Measurements from ENCODE around the gene USP34.
"Not testable (repeated sequence)": the region's sequence is repeated elsewhere in the genome, so short reads cannot be mapped to it uniquely, and the experiment has no call there.

Gene USP34

DNA sequence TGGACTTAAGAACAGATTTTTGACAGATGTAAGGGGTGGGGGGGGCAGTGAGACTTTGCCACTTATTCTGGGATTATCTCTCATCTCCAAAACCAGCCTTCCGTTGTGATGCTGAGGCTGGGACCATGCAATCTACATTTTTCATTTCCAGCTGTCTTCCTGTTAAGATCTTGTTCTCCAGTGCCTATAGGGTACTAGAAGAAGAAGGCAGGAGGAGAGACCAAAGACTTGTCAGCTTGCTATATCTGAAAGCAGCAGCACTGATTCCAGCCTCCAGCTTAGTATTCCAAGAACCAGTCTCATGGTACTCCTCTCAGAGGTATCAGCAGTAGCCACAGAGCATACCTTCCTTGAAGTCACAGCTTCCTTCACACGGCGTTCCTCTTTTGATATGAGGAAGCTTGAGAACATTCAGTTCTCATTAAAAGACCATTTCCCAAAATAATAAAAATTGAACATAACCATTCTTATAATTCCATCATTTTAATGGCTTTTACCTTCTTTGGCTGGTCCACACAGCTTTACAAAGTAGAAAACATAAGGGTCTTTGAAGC, 49.8 kb downstream of the USP34 start:
- DNase-seq: no peak

DNA sequence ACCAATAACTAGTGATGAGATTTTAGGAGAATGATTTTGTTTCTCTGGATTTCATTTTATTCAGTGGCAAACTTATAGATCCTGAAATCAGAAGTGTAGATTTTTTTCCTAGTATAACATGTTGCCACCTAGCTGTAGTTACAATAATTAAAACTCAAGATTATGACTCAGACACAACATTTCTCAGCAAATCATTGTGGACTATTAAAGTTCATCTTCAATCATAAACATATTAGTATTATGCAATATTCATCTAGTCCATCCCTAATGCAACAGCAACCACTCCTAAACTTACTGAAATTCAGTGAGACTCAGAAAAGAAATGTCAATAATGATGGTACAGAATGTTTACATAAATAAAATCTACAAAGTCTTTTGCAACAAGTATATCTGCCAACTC, 51.3 kb downstream of the USP34 start:
- DNase-seq: no peak

GRCh38 chr2:61419129-61419528, 51.8 kb downstream of the USP34 start:
- DNase-seq: no peak

DNA sequence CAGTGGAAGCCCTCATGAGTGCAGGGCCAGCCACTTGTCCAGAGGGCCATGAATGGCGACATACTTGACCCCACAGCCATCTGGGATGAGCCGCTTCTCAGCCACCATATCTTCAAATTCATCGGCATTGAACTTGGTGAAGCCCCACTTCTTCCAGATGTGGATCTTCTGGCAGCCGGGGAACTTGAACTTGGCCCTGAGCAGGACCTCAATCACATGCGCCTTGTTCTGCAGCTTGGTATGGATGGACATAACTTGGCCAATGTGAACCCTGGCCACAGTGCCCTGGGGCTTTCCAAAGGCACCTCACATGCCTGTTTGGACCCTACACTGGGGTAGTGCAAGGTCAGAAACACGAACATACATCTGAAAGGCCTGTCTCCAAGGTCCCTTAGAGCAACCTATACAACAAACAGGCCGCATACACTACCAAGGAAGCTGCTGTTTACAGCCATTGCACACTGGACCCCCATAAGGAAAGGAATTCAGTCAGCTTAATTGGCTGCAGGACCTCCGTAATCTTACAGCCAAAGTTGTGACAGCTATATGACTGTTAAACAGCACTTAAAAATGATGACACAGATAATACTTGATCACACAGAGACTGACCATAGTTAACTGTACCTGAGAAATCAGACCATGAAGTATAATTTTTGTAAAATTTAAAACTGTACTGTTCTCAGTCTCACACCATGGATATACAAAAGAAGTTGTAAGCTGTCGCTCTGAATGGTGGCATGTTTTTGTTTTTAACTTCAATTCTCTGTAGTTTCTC, 53.8 kb downstream of the USP34 start:
- DNase-seq: no peak

DNA sequence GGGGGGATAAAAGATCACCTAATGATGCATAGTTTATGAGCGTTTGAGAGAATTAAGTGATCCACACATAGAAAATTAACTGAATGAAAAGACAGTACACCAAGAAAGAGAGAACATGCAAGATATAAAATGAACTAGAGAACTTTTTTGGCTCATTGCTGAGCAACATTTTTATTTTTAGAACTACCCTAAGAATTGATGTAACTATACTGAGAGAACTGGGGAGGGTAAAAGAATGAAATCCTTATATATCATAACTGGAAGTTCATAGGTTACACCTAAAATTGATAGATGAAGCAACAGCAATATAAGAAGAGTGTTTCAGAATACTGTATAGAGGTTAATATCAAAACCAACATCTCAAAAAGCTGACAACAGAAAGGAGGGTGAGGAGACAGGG, 55.6 kb downstream of the USP34 start:
- DNase-seq: no peak

DNA sequence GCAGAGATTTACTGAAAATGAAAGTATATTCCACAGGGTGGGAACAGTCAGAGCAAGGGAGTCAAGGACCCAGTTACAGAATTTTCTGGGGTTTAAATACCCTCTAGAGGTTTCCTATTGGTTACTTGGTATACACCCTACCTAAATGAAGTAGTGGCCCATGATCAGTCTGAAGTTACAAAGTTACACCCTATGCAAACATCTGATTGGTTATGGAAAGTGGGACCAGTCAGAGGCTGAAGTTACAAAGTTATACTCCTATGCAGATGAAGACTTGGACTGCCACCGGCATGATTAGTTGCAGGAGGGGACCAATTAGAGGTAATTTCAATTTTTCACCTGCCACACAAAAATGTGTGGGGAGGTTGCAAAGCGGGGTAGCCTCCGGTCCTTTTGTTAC, 56.2 kb downstream of the USP34 start:
- DNase-seq: no peak

- no peak for DNase-seq
Observed at GRCh38 chr2:61411109-61411508, 59.8 kb downstream of the USP34 start.

DNA sequence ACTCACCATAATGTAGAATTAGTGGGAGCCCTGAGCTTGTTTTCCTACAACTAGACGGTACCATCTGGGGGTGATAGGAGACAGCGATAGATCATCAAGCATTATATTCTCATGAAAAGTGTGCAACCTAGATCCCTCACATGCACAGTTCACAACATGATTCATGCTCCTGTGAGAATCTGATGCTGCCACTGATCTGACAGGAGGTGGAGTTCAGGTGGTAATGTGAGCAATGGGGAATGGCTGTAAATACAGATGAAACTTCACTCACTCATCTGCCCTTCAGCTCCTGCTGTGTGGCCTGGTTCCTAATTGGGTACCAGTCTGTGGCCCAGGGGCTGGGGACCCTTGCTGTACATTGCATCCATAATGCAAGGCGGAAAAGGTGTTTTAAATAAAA, 60.7 kb downstream of the USP34 start:
- no peak for DNase-seq

DNA sequence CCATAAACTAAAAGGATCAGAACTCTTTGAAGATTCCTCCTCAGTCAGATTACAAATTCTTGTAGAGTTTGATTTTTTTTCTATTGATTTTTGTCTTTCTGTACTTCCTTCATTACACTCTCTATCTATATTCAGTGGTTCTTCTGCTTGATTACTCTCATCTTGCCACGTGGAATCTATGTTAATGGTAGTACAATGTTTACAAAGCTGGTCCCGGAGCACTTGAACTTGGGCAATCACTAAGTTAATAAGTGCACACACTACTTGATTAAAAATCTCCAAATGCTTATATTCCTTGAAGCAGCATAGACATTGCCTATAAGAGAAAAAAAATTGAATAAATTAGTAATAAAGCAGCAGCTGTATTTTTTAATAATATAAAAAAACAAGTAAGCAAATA, 65.1 kb downstream of the USP34 start:
- no peak for DNase-seq

GRCh38 chr2:61404438-61404837, 66.4 kb downstream of the USP34 start:
- DNase-seq: no peak

DNA sequence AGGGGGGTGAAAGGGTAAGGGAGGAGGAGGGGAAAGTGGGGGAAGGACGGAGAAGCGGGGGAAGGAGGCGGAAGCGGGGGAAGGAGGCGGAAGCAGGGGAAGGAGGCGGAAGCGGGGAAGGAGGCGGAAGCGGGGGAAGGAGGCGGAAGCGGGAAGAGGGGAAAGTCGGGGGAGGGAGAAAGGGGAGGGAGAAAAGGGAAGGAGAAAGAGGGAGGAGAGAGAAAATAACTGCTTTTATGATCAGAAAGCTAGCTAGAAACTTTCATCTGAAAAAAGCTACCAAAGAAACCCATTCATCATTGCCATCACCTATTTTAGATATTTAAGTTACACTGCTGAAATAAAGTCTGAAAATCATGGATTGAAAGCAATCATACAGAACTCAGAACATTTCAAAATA, 72.5 kb downstream of the USP34 start:
- DNase-seq: no peak

DNA sequence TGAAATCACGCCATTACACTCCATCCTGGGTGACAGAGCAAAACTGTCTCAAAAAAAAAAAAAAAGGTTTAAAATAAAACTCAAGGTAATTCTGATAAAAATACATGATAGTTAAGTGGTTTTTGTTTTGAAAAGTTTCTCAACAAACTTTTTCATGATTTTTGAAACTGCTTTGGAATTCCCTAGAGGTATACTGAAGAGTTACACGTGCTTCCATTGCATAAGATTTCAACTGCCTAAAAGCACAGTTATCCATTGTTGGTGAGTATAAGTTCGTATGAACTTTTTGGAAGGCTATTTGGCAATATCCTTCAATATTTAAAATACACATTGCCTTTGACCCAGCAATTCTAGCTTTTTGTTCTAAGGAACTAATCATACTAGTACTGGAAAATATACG, 74.9 kb downstream of the USP34 start:
- DNase-seq: no peak

DNA sequence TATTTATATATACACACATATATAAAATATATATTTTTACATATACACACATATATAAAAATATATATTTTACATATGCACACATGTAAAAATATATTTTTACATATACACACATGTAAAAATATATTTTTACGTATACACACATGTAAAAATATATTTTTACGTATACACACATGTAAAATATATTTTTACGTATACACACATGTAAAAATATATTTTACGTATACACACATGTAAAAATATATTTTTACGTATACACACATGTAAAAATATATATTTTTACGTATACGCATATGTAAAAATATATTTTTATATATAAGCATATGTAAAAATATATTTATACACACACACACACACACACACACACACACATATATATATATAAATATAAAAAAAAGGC, 83.3 kb downstream of the USP34 start:
- DNase-seq: not testable (repeated sequence)

GRCh38 chr2:61380882-61381197, 90.0 kb downstream of the USP34 start:
- not testable (repeated sequence) for DNase-seq

GRCh38 chr2:61380056-61380881, 90.6 kb downstream of the USP34 start:
- no peak for DNase-seq

- no peak for DNase-seq
Observed at GRCh38 chr2:61379521-61379920, 91.4 kb downstream of the USP34 start.

- no peak for DNase-seq
Observed at GRCh38 chr2:61378281-61378680, 92.6 kb downstream of the USP34 start.

DNA sequence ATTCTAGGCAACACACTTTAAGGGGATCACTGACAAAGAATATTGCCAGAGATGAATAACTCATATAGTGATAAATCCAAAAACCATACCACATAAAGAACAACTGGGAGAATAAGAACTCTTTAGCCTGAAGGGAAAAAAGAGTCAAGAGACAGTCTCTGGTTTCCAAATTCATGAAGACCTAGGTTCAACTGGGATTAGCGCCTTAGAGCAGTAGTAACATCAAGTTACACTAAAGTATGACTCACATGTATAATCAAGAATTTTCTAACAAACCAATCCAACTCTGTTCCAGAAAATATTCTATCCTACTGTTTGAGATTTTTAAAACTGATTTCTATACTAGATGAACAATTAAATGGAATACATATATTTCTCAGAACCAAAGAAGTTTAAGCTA, 93.8 kb downstream of the USP34 start:
- no peak for DNase-seq

GRCh38 chr2:61376211-61376610, 94.7 kb downstream of the USP34 start:
- no peak for DNase-seq

DNA sequence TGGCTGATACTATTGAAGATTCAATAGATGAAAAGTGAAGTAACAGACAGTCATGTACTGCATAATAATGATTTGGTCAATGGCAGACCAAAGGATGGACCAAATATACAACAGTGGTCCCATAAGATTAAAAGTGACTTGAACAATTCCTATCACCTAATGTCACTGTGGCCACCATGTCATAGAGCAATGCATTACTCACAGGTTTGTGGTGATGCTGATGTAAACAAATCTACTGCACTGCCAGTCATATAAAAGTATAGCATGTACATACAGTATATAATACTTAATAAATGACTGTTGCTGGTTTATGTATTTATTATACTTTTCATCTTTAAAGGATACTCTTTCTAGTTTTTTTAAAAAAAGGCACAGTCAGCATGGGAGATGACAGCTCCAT, 99.9 kb downstream of the USP34 start:
- no peak for DNase-seq

GRCh38 chr2:61368687-61369665, 101.9 kb downstream of the USP34 start:
- DNase-seq: no peak

DNA sequence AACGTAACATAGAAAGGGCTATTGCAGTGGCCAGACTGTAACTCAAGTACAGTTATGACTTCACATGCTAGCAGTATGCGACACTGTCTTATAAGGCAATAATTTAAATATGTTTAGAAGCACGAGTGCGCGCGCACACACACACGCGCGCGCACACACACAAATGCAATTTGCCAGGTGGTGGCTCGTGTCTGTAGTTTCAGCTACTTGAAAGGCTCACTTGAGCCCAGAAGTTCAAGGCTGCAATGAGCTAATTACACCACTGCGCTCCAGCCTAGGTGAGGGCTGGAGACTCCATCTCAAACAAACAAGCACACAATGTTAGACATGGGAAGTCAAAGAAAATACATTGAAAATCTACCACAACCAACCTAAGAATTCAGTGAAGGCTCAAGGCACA, 103.7 kb downstream of the USP34 start:
- no peak for DNase-seq

DNA sequence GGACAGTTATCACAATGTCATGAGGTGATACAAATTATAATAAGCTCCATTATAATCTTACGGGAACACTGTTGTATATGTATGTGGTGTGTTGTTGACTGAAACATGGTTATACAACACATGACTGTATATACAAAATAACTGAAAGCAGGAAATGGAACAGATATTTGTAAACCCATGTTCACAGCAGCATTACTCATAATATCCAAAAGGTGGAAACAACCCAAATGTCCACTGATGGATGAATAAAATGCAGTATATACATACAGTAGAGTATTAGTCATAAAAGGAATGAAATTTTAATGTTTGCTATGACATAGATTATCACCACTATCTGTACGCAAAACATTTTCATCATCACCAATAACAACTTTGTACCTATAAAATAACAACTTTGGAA, 107.3 kb downstream of the USP34 start:
- DNase-seq: no peak

All from NCI-H526 treated with DMSO at 0.1 percent for 48 hours (cell line).